ENCODE measurements around the gene EEF1AKMT4.

- no peak for TF ChIP-seq CTBP1 (IDR thresholded peaks at IDR 0.05; ENCODE audit: borderline replicate concordance)
- no peak for TF ChIP-seq BHLHE40 (IDR thresholded peaks at IDR 0.05; ENCODE audit: borderline replicate concordance)
- TF ChIP-seq ELF4 (IDR thresholded peaks at IDR 0.05) = no peak
- TF ChIP-seq FOXK2 (IDR thresholded peaks at IDR 0.05) = no peak
- no peak for TF ChIP-seq FOXM1 (IDR thresholded peaks at IDR 0.05; ENCODE audit: borderline replicate concordance)
- TF ChIP-seq FOXA1 (IDR thresholded peaks at IDR 0.05) = no peak
- TF ChIP-seq NFRKB (IDR thresholded peaks at IDR 0.05) = no peak
- no peak for TF ChIP-seq TARDBP (IDR thresholded peaks at IDR 0.05)
Measured at GRCh38 chr3:184229394-184230080, 19.9 kb upstream of the EEF1AKMT4 start, which contains the start of gene VWA5B2.
